Fibroblast of the aortic adventitia (primary cell): ENCODE results near the gene CTNNA3. TPM values are rescaled to one million over a fixed set of nuclear protein-coding genes. Genes with fewer than 3 reads are reported as not detected.
"Not testable (repeated sequence)": the region's sequence is repeated elsewhere in the genome, so short reads cannot be mapped to it uniquely, and the experiment has no call there.

Source experiments
- DNase-seq: peaks from one replicate; pipeline ENCODE4 v3.0.0-alpha.2; 2010; ENCODE audit warnings: low read depth
- H3K4me3 ChIP-seq: 2 replicates; pipeline ENCODE4 v1.5.1; 2011; ENCODE audit warnings: low read depth, mild to moderate bottlenecking, control low read depth, low read length, moderate library complexity
- total RNA-seq: library from RNA; depleted of rRNA; stranded (reverse); fragments of >200 nt; gene quantifications from 2 replicates; pipeline ENCODE4 v1.2.3, GENCODE V29; 2012; ENCODE audit warnings: low replicate concordance
- TF ChIP-seq, protein P1 (sequence below): IDR thresholded peaks from 2 replicates; pipeline ENCODE4 v1.5.1; 2011; ENCODE audit warnings: mild to moderate bottlenecking, low read length, control low read depth, inconsistent platforms; ENCODE audit not compliant: insufficient read depth

CTNNA3 gene
- total RNA-seq, 1 donor, result not detected

DNA sequence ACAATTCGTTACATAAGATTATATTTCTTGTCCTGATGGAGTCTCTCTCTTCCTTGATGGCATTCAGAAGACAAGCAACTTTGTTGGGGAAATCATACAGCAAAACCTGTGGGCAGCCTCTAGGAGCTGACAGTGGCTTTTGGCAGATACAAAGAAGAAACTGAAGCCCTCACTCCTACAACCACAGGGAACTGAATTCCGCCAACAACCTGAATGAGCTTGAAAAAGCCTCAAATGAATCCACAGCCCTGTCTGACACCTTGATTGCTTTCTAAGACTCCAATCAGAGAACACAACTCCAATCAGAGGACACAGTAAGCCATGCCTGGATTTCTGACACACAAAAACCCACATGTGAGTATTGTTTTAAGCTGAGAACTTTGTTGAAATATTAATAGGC lies 1346.9 kb downstream of the CTNNA3 start:
- DNase-seq, result no peak
- no peak overlapping the region for H3K4me3 ChIP-seq
- TF ChIP-seq, protein P1, sequence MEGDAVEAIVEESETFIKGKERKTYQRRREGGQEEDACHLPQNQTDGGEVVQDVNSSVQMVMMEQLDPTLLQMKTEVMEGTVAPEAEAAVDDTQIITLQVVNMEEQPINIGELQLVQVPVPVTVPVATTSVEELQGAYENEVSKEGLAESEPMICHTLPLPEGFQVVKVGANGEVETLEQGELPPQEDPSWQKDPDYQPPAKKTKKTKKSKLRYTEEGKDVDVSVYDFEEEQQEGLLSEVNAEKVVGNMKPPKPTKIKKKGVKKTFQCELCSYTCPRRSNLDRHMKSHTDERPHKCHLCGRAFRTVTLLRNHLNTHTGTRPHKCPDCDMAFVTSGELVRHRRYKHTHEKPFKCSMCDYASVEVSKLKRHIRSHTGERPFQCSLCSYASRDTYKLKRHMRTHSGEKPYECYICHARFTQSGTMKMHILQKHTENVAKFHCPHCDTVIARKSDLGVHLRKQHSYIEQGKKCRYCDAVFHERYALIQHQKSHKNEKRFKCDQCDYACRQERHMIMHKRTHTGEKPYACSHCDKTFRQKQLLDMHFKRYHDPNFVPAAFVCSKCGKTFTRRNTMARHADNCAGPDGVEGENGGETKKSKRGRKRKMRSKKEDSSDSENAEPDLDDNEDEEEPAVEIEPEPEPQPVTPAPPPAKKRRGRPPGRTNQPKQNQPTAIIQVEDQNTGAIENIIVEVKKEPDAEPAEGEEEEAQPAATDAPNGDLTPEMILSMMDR, result no peak

DNA sequence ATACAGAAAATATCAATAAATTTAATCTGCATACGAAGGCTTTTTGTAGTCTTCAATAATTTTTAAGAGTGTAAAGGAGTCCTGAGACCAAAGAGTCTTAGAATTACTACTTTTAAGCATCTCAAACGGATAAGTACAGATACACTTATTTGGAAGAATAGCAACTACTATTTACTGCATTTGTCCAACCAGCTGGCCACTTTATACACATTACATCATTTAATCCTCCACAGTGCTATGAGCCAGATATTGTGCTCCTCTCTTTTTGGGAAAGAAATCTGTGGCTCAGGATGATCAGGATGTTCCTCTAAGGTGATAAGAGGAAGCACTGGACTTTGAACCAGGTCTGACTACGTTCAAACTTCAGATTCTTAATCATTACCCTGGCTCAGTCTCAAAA lies 1358.8 kb downstream of the CTNNA3 start:
- no peak for DNase-seq
- no peak overlapping the region for H3K4me3 ChIP-seq
- TF ChIP-seq, protein P1, result no peak

DNA sequence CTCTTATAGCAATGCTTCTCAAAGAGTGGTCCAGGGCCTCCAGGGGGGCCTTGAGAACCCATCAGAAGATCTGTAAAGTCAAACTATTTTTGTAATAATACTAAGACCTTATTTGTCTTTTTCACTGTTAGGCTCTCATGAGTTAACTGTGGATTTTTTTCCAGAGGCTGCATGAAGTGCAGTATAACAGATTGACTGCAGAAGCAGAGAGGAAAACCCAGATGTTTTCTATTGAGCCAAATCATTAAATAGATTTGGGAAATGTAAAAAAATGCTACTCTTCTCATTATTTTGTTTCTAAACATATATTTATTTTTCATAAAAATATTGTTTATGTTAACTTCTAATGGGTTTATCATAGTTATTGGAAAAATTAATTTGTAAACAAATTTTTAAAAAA lies 1359.2 kb downstream of the CTNNA3 start:
- TF ChIP-seq, protein P1, result no peak
- H3K4me3 ChIP-seq, result no peak overlapping the region
- DNase-seq, result no peak

DNA sequence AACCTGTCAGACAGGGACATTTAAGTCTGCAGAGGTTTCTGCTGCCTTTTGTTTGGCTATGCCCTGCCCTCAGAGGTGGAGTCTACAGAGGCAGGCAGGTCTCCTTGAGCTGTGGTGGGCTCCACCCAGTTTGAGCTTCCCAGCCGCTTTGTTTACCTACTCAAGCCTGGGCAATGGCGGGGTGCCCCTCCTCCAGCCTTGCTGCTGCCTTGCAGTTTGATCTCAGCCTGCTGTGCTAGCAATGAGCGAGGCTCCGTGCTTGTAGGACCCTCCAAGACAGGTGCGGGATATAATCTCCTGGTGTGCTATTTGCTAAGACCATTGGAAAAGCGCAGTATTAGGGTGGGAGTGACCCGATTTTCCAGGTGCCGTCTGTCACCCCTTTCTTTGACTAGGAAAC lies 1360.2 kb downstream of the CTNNA3 start:
- H3K4me3 ChIP-seq, DNase-seq: not testable (repeated sequence)

DNA sequence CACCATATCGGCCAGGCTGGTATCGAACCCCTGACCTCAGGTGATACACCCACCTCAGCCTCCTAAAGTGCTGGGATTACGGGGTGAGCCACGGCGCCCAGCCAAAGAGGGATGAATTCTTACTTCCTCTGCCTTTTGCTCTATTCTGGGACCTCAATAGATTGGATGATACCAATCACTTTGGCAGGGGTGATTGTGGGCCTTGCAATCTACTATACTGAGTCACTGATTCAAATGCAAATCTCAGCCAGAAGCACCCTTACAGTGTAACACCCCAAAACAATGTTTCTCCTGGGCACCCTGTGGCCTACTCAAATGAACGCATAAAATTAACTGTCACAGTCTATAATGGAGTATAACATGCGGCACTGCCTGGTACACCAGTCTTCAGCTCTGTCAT lies 1366.8 kb downstream of the CTNNA3 start:
- no peak overlapping the region for H3K4me3 ChIP-seq
- TF ChIP-seq, protein P1, result no peak
- no peak for DNase-seq

DNA sequence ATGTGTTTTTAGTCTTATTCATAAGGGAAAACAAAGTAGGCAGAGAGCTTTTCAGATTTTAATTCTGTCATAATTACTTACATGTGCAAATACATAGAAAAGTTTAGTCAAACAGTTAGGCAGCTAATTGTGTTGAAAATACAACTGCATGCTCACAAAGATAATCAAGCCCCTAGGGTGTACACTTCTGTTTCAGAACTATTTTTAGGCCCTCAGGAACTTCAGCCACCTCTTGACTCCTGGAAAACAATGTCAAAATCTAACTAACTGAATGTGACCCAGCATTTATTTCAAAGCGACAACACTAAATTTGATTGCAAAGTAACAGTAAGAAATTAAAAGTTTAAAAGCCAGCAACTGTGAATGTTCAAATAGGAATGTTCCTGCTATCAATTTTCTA lies 1369.1 kb downstream of the CTNNA3 start:
- no peak overlapping the region for H3K4me3 ChIP-seq

DNA sequence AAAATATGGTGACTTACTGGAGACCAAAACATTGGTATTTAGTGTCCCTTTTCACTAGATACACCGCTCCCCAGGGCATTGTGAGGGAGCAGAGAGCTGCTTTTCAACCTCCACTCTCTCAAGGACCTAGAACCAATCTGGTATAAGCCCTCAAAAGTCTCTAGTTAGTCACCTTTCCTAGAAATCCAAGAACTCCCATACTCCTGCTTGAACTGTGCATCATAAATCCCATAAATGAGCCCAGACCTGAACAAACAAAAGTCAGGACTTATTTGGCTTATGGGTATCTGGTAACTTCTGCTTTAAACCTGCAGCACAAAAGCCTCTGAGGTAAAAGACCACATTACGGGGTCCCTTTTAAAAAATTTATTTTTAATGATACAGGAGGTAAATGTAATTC lies 1373.2 kb downstream of the CTNNA3 start:
- no peak for DNase-seq
- TF ChIP-seq, protein P1, result no peak
- H3K4me3 ChIP-seq, result no peak overlapping the region

More for the DNA sequence above, 1369.1 kb downstream of the CTNNA3 start:
- no peak for DNase-seq
- TF ChIP-seq, protein P1, result no peak
